ENCODE results near the gene COL5A1. TPM values are rescaled to one million over a fixed set of nuclear protein-coding genes. Genes with fewer than 3 reads are reported as not detected.

COL5A1 gene
- total RNA-seq, 1 donor: 188 TPM

GRCh38 chr9:134816264-134816663 is 174.7 kb downstream of the COL5A1 start:
- H3K4me3 ChIP-seq (ENCODE audit: low read depth, low read length): no peak overlapping the region
- no peak for DNase-seq (ENCODE audit: low read depth)
- no peak for TF ChIP-seq CTCF (IDR thresholded peaks at IDR 0.05; ENCODE audit: insufficient read depth, low read length)

- no peak for TF ChIP-seq CTCF (IDR thresholded peaks at IDR 0.05; ENCODE audit: insufficient read depth, low read length)
- DNase-seq (ENCODE audit: low read depth): no peak
- H3K4me3 ChIP-seq (ENCODE audit: low read depth, low read length): no peak overlapping the region
These were observed 176.5 kb downstream of the COL5A1 start for GRCh38 chr9:134818000-134818568.

- no peak for DNase-seq (ENCODE audit: low read depth)
- no peak for TF ChIP-seq CTCF (IDR thresholded peaks at IDR 0.05; ENCODE audit: insufficient read depth, low read length)
These were observed 177.0 kb downstream of the COL5A1 start for GRCh38 chr9:134818591-134818990.

GRCh38 chr9:134820901-134821300 is 179.3 kb downstream of the COL5A1 start:
- H3K4me3 ChIP-seq (ENCODE audit: low read depth, low read length): no peak overlapping the region
- no peak for DNase-seq (ENCODE audit: low read depth)
- no peak for TF ChIP-seq CTCF (IDR thresholded peaks at IDR 0.05; ENCODE audit: insufficient read depth, low read length)

More at GRCh38 chr9:134818591-134818990, 177.0 kb downstream of the COL5A1 start:
- no peak overlapping the region for H3K4me3 ChIP-seq (ENCODE audit: low read depth, low read length)

- no peak overlapping the region for H3K4me3 ChIP-seq (ENCODE audit: low read depth, low read length)
- DNase-seq (ENCODE audit: low read depth): no peak
- no peak for TF ChIP-seq CTCF (IDR thresholded peaks at IDR 0.05; ENCODE audit: insufficient read depth, low read length)
These were observed 180.9 kb downstream of the COL5A1 start for GRCh38 chr9:134822541-134822940.

- no peak for DNase-seq (ENCODE audit: low read depth)
- no peak for TF ChIP-seq CTCF (IDR thresholded peaks at IDR 0.05; ENCODE audit: insufficient read depth, low read length)
- H3K4me3 ChIP-seq (ENCODE audit: low read depth, low read length): no peak overlapping the region
These were observed 182.0 kb downstream of the COL5A1 start for GRCh38 chr9:134823623-134824022.

- no peak for TF ChIP-seq CTCF (IDR thresholded peaks at IDR 0.05; ENCODE audit: insufficient read depth, low read length)
- no peak overlapping the region for H3K4me3 ChIP-seq (ENCODE audit: low read depth, low read length)
- DNase-seq (ENCODE audit: low read depth): no peak
These were observed 183.0 kb downstream of the COL5A1 start for GRCh38 chr9:134824583-134824982.
